ENCODE data around the gene AADAT. TPM values are rescaled to one million over a fixed set of nuclear protein-coding genes. Genes with fewer than 3 reads are reported as not detected.
"Not testable (repeated sequence)": the region's sequence is repeated elsewhere in the genome, so short reads cannot be mapped to it uniquely, and the experiment has no call there.

The AADAT gene
- total and polyA plus RNA-seq, 2 of the 4 experiments (the other 2 are of a cell fraction) = 4.7 to 6.9 TPM

GRCh38 chr4:170114636-170115035 lies 24.9 kb upstream of the AADAT start:
- 100% methylated on average over 1 of the region's 4 CpGs; no CpG with 5 or more reads in 1 of the 2 experiments for WGBS, 2 experiments (ENCODE audit: extremely low coverage in 2 of 2, insufficient read length in 1 of 2)

GRCh38 chr4:170114183-170114582 lies 24.4 kb upstream of the AADAT start:
- H3K18ac ChIP-seq (ENCODE audit: low read depth, low read length) = not testable (repeated sequence)

More at GRCh38 chr4:170114636-170115035, 24.9 kb upstream of the AADAT start:
- Histone ChIP-seq H4K91ac (ENCODE audit: insufficient read depth, low read depth, low read length) (no peak overlapping the region), H3K9me3 (ENCODE audit: control insufficient read depth, insufficient read depth, low read length) (no peaks in the 10 kb centered on the region), H3K18ac (ENCODE audit: low read depth, low read length) (no peak overlapping the region), H4K5ac (ENCODE audit: low read depth, low read length) (no peak overlapping the region), H2AFZ (replicated peaks; ENCODE audit: low read length, poor library complexity) (no peak overlapping the region), H3K4me2 (ENCODE audit: low read depth, low read length) (no peak overlapping the region), H2AK5ac (ENCODE audit: low read depth, low read length) (no peak overlapping the region), H3K4ac (ENCODE audit: low read depth, low read length) (no peak overlapping the region), H2AK9ac (replicated peaks; ENCODE audit: low read depth, low read length, poor library complexity) (no peak overlapping the region), H3K4me1 (ENCODE audit: control insufficient read depth, insufficient read depth, low read length) (no peaks in the 10 kb centered on the region), H3K56ac (ENCODE audit: extremely low read depth, insufficient read depth, low read length) (no peak overlapping the region), H4K20me1 (ENCODE audit: insufficient read depth, low read length) (no peaks in the 10 kb centered on the region), H3K9ac (ENCODE audit: low read depth, low read length) (no peak overlapping the region), H3K36me3 (ENCODE audit: control insufficient read depth, insufficient read depth, low read length) (no peaks in the 10 kb centered on the region), H3K79me1 (ENCODE audit: low read depth in 1 of 2, low read length in 2 of 2) (no peaks in the 10 kb centered on the region), H3K27ac (ENCODE audit: insufficient read depth, low read length) (no peak overlapping the region), H3K27me3 (ENCODE audit: control insufficient read depth, insufficient read depth, low read length) (no peaks in the 10 kb centered on the region), H2BK120ac (ENCODE audit: low read depth, low read length) (no peak overlapping the region), H2BK15ac (ENCODE audit: low read depth, low read length) (no peak overlapping the region), H3K14ac (replicated peaks; ENCODE audit: low read depth, low read length) (no peak overlapping the region), H3K23ac (ENCODE audit: low read depth, low read length) (no peak overlapping the region), H3K4me3 (ENCODE audit: insufficient read depth, low read depth, low read length) (no peak overlapping the region), H4K8ac (ENCODE audit: low read depth in 2 of 2, low read length in 2 of 2) (no peak overlapping the region), H2BK20ac (ENCODE audit: low read depth, low read length) (no peak overlapping the region), H2BK5ac (ENCODE audit: low read depth, low read length, poor library complexity, severe bottlenecking) (no peak overlapping the region), H3K9me1 (ENCODE audit: insufficient read depth, low read length) (no peaks in the 10 kb centered on the region)
- POLR2A ChIA-PET (ENCODE audit: unreplicated experiment) = no interaction called here
- DNase-seq (no peak), ATAC-seq (ENCODE audit: low read depth) (no peak)
- dilution Hi-C loops (cut with HindIII; ENCODE audit: low sequenced_read_pairs, unreplicated experiment) = no loop called here
- in situ Hi-C loops (cut with MboI; ENCODE audit: low sequenced_read_pairs) = no loop called here
- TF ChIP-seq ELK1 (IDR thresholded peaks at IDR 0.05; ENCODE audit: borderline replicate concordance, low read depth, low read length) = no peak
- TF ChIP-seq RCOR1 (IDR thresholded peaks at IDR 0.05; ENCODE audit: insufficient replicate concordance, low read length) = no peak
- no peak for TF ChIP-seq MAZ (IDR thresholded peaks at IDR 0.05; ENCODE audit: borderline replicate concordance, low read depth, low read length)
- TF ChIP-seq RAD21 (IDR thresholded peaks at IDR 0.05; ENCODE audit: low read length) = no peak
- no peak for TF ChIP-seq SMC3 (IDR thresholded peaks at IDR 0.05; ENCODE audit: low read depth, low read length)
- no peak for TF ChIP-seq MXI1 (IDR thresholded peaks at IDR 0.05; ENCODE audit: borderline replicate concordance, low read depth, low read length)
- TF ChIP-seq RFX5 (IDR thresholded peaks at IDR 0.05; ENCODE audit: low read depth, low read length) = no peak
- no peak for TF ChIP-seq POLR2A (IDR thresholded peaks at IDR 0.05; ENCODE audit: low read depth, low read length)
- TF ChIP-seq CEBPB (IDR thresholded peaks at IDR 0.05; ENCODE audit: low read depth, low read length) = no peak
- TF ChIP-seq FOS (IDR thresholded peaks at IDR 0.05; ENCODE audit: low read depth, low read length) = no peak
- TF ChIP-seq BHLHE40 (IDR thresholded peaks at IDR 0.05; ENCODE audit: low read depth, low read length) = no peak
- CTCF ChIA-PET = no interaction called here
- BruUV-seq (replicated peaks) = no TSS peak
- intact Hi-C loops (cut with micrococcal nuclease) = no loop called here

More at GRCh38 chr4:170114183-170114582, 24.4 kb upstream of the AADAT start:
- H3K23ac ChIP-seq (ENCODE audit: low read depth, low read length); H2AFZ ChIP-seq (replicated peaks; ENCODE audit: low read length, poor library complexity); H3K4me2 ChIP-seq (ENCODE audit: low read depth, low read length); H3K4ac ChIP-seq (ENCODE audit: low read depth, low read length); H2BK5ac ChIP-seq (ENCODE audit: low read depth, low read length, poor library complexity, severe bottlenecking); H3K27me3 ChIP-seq (ENCODE audit: control insufficient read depth, insufficient read depth, low read length); intact Hi-C loops (cut with micrococcal nuclease); H4K8ac ChIP-seq (ENCODE audit: low read depth in 2 of 2, low read length in 2 of 2); H3K56ac ChIP-seq (ENCODE audit: extremely low read depth, insufficient read depth, low read length); ATAC-seq (ENCODE audit: low read depth); H3K27ac ChIP-seq (ENCODE audit: insufficient read depth, low read length); H3K36me3 ChIP-seq (ENCODE audit: control insufficient read depth, insufficient read depth, low read length); H4K91ac ChIP-seq (ENCODE audit: insufficient read depth, low read depth, low read length); H2BK15ac ChIP-seq (ENCODE audit: low read depth, low read length); H4K20me1 ChIP-seq (ENCODE audit: insufficient read depth, low read length); CTCF ChIA-PET; H2BK120ac ChIP-seq (ENCODE audit: low read depth, low read length); DNase-seq; H3K4me1 ChIP-seq (ENCODE audit: control insufficient read depth, insufficient read depth, low read length); H3K79me1 ChIP-seq (ENCODE audit: low read depth in 1 of 2, low read length in 2 of 2); BruUV-seq (replicated peaks); H3K9me3 ChIP-seq (ENCODE audit: control insufficient read depth, insufficient read depth, low read length); H3K9ac ChIP-seq (ENCODE audit: low read depth, low read length); H2AK9ac ChIP-seq (replicated peaks; ENCODE audit: low read depth, low read length, poor library complexity); H2BK20ac ChIP-seq (ENCODE audit: low read depth, low read length); H3K4me3 ChIP-seq (ENCODE audit: insufficient read depth, low read depth, low read length); in situ Hi-C loops (cut with MboI; ENCODE audit: low sequenced_read_pairs); dilution Hi-C loops (cut with HindIII; ENCODE audit: low sequenced_read_pairs, unreplicated experiment); H4K5ac ChIP-seq (ENCODE audit: low read depth, low read length); POLR2A ChIA-PET (ENCODE audit: unreplicated experiment); H3K9me1 ChIP-seq (ENCODE audit: insufficient read depth, low read length); H2AK5ac ChIP-seq (ENCODE audit: low read depth, low read length); H3K14ac ChIP-seq (replicated peaks; ENCODE audit: low read depth, low read length): not testable (repeated sequence)
- WGBS, 2 experiments (ENCODE audit: extremely low coverage in 2 of 2, insufficient read length in 1 of 2) = no CpG with 5 or more reads among the region's 1 CpG

Measured in IMR-90 (cell line).